ENCODE measurements around the gene SERP2. TPM values are rescaled to one million over a fixed set of nuclear protein-coding genes. Genes with fewer than 3 reads are reported as not detected.

Gene SERP2
- total RNA-seq, 1 experiment from 2014 or later = not detected

DNA sequence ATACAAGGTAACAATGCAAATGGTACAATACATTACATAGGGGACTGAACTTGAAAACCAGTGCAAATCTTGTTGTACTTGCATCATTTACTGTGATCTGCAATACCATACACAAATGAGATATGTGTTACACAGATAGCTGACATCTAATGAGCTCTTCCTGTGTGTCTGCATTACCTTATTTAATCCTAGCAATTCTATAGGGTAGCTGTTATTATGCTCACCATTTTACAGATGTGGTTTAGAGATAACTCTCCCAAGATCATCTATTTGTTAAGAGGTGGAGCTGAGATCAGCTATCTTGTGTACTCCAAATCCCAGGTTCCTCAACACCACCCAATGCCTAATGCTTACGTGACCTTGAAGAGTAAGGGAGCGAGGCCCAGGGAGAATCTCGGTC lies 21.4 kb upstream of the SERP2 start:
- ChIA-PET CTCF (no interaction called here), RAD21 (ENCODE audit: low non-redundant PET in 1 of 2, low total read pairs in 2 of 2, uncharacterized antibody in 2 of 2, unreplicated experiment in 2 of 2) (no interaction called here), POLR2A (interaction anchor here (1.1 kb wide), 2 partner anchors 8 to 13 kb away, joined by 3 to 4 read pairs; no protein-coding TSS in a partner anchor)
- Histone ChIP-seq H3K79me2 (ENCODE audit: insufficient read depth, low read length) (no peaks in the 10 kb centered on the region), H3K27me3 (ENCODE audit: insufficient read depth, low read length) (no peaks in the 10 kb centered on the region), H2AFZ (ENCODE audit: low read depth, low read length, poor library complexity, severe bottlenecking) (no peak overlapping the region), H3K4me2 (ENCODE audit: low read length) (no peak overlapping the region), H3K4me1 (ENCODE audit: control insufficient read depth in 1 of 2, insufficient read depth in 2 of 2, low read length in 2 of 2) (peaks cover 0 to 8% of the 10 kb centered on the region in 2 experiments; a peak in 1 of 4 replicates), H3K9ac (ENCODE audit: low read length) (no peak overlapping the region), H4K20me1 (ENCODE audit: insufficient read depth) (no peaks in the 10 kb centered on the region), H3K27ac (ENCODE audit: low read depth, low read length) (no peak overlapping the region), H3K9me3 (ENCODE audit: control insufficient read depth in 1 of 2, insufficient read depth in 1 of 2, low read depth in 1 of 2, low read length in 2 of 2) (no peaks in the 10 kb centered on the region), H3K9me2 (ENCODE audit: insufficient read depth) (no peaks in the 10 kb centered on the region), H3K4me3 (replicated peaks in 1 of 2; ENCODE audit: low read depth in 1 of 2, low read length in 2 of 2) (no peak overlapping the region), H3K36me3 (ENCODE audit: control insufficient read depth in 1 of 2, insufficient read depth in 2 of 2, low read length in 2 of 2) (no peaks in the 10 kb centered on the region)
- DNase-seq (ENCODE audit: low read depth, low spot score) = no peak
- no peak for TF ChIP-seq EGR1 (IDR thresholded peaks at IDR 0.05; ENCODE audit: low read depth)
- TF ChIP-seq EZH2phosphoT487 (IDR thresholded peaks at IDR 0.05; ENCODE audit: borderline replicate concordance) = no peak
- no peak for TF ChIP-seq TCF7L2 (IDR thresholded peaks at IDR 0.05; ENCODE audit: borderline replicate concordance, extremely low read depth, insufficient read depth, insufficient read length)
- no peak for TF ChIP-seq POLR2A (IDR thresholded peaks at IDR 0.05; ENCODE audit: borderline replicate concordance, extremely low read depth, insufficient read depth, insufficient read length)
- no peak for TF ChIP-seq JUND (IDR thresholded peaks at IDR 0.05)
- TF ChIP-seq SP1 (IDR thresholded peaks at IDR 0.05; ENCODE audit: low read depth) = no peak
- no peak for TF ChIP-seq ELF1 (IDR thresholded peaks at IDR 0.05; ENCODE audit: borderline replicate concordance, low read depth)
- no peak for TF ChIP-seq FOSL1 (IDR thresholded peaks at IDR 0.05; ENCODE audit: low read depth)
- TF ChIP-seq, protein P1, sequence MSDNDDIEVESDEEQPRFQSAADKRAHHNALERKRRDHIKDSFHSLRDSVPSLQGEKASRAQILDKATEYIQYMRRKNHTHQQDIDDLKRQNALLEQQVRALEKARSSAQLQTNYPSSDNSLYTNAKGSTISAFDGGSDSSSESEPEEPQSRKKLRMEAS (IDR thresholded peaks at IDR 0.05) = no peak
- no peak for TF ChIP-seq CEBPB (IDR thresholded peaks at IDR 0.05; ENCODE audit: low read depth)
- no peak for TF ChIP-seq POLR2AphosphoS5 (IDR thresholded peaks at IDR 0.05; ENCODE audit: low read depth, low read length)
- no peak for TF ChIP-seq SIN3A (IDR thresholded peaks at IDR 0.05; ENCODE audit: low read depth)
- TF ChIP-seq EZH2 (IDR thresholded peaks at IDR 0.05) = no peak
- no peak for TF ChIP-seq CTCF (IDR thresholded peaks at IDR 0.05 in 2 of 3, conservative IDR thresholded peaks at IDR 0.05 in 1 of 3; ENCODE audit: borderline replicate concordance in 1 of 3, insufficient read depth in 1 of 3, low read depth in 2 of 3, low read length in 2 of 3)
- no peak for TF ChIP-seq YY1 (IDR thresholded peaks at IDR 0.05; ENCODE audit: extremely low read depth, insufficient replicate concordance, low read depth, low read length)
- no peak for TF ChIP-seq ZNF274 (IDR thresholded peaks at IDR 0.05; ENCODE audit: low read depth, low read length)
- intact Hi-C loops (cut with micrococcal nuclease) = no loop called here
- no peak for ATAC-seq
- no TSS peak for BruUV-seq (replicated peaks)

Data from HCT116 (cell line).